ENCODE data around the gene LZTFL1.

- TF ChIP-seq CTCF (IDR thresholded peaks at IDR 0.05) (no peak), ZFX (IDR thresholded peaks at IDR 0.05; ENCODE audit: borderline replicate concordance) (no peak)
These were observed 26.3 kb upstream of the LZTFL1 start for GRCh38 chr3:45868213-45868612.

Measured in 22Rv1 (cell line).